GM10266 (cell line): ENCODE measurements around the gene SLC12A4.

Experiments
- DNase-seq: peaks from one replicate; pipeline ENCODE4 v3.0.0; 2012; ENCODE audit errors: extremely low spot score
- TF ChIP-seq, protein P1 (sequence below): IDR thresholded peaks from 2 replicates; pipeline ENCODE4 v1.5.1; 2012; ENCODE audit warnings: mild to moderate bottlenecking, low read depth; ENCODE audit not compliant: control insufficient read depth, insufficient read depth; ENCODE audit errors: missing control alignments

The SLC12A4 gene

GRCh38 chr16:67914758-67915495, 53.5 kb downstream of the SLC12A4 start:
- DNase-seq: no peak
- TF ChIP-seq, protein P1, sequence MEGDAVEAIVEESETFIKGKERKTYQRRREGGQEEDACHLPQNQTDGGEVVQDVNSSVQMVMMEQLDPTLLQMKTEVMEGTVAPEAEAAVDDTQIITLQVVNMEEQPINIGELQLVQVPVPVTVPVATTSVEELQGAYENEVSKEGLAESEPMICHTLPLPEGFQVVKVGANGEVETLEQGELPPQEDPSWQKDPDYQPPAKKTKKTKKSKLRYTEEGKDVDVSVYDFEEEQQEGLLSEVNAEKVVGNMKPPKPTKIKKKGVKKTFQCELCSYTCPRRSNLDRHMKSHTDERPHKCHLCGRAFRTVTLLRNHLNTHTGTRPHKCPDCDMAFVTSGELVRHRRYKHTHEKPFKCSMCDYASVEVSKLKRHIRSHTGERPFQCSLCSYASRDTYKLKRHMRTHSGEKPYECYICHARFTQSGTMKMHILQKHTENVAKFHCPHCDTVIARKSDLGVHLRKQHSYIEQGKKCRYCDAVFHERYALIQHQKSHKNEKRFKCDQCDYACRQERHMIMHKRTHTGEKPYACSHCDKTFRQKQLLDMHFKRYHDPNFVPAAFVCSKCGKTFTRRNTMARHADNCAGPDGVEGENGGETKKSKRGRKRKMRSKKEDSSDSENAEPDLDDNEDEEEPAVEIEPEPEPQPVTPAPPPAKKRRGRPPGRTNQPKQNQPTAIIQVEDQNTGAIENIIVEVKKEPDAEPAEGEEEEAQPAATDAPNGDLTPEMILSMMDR: no peak

DNA sequence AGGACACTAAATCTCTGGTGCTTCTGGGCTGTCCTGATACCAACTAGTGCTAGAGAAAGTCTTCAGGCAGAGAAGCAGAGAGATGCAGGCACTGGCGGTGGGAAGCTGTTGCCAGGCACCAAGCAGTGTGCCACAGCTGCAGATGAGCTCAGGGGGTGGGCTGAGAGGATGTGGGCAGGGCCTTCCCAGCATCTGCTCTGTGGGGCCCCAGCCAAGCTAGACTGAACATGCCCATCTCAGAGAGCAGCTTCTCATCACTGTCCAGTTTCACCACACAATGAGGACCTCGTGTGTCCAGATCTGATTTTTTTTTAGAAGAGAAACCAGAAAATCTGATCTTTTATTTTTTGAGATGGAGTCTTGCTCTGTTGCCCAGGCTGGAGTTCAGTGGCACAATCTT, 58.3 kb downstream of the SLC12A4 start:
- no peak for DNase-seq
- TF ChIP-seq, protein P1: no peak

GRCh38 chr16:67909056-67909742, 59.2 kb downstream of the SLC12A4 start:
- DNase-seq: no peak
- TF ChIP-seq, protein P1: no peak

DNA sequence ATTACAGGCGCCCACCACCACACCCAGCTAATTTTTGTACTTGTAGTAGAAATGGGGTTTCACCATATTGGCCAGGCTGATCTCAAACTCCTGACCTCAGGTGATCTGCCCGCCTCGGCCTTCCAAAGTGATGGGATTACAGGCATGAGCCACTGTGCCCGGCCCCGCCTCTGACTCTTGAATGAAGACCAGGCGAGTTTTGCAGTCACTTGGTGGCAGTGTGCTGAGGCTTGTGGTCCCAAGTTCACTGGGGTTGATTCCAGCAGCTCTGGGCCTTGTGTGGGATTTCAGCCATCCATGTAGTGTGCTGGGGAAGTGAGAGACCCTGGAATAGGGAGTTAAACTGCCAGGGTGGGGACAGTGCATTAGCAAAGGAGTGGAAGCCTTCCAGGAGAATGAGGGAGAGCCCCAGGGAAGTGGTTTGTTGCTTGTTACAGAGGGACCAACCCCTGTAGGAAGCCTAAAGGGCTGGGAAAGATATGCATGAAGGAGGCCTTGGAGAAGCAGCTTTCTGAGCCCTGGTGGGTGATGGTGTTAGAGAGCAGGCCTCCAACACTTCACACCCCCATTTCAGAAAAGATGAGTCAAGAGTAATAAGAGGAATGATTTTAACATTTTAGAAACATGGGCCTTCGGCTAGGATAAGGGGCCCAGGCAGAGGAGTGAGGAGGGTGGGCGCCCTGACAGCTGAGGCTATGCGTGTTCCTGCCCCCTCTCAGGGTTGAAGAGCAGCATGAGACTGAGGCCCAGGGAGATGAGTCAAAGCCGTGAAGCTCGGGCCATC, 60.8 kb downstream of the SLC12A4 start:
- TF ChIP-seq, protein P1: no peak
- DNase-seq: no peak

DNA sequence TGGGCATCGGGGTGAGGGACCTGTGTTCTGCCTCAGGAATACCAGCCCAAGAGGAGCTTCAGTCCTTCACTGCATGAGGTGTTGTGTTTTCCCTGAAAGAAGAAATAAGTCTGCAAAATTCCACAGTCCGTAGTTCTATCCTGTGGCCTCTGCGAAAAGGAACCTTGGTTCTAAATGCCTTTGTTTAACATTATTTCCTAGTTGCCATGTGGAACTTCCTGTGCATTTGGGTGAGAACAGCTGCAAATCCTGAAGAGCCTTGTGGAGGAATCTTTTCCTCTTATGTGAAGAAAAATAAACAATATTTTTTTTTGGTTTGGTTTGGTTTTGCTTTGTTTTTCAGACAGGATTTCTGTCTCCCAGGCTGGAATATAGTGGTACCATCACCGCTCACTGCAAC, 65.6 kb downstream of the SLC12A4 start:
- TF ChIP-seq, protein P1: no peak

DNA sequence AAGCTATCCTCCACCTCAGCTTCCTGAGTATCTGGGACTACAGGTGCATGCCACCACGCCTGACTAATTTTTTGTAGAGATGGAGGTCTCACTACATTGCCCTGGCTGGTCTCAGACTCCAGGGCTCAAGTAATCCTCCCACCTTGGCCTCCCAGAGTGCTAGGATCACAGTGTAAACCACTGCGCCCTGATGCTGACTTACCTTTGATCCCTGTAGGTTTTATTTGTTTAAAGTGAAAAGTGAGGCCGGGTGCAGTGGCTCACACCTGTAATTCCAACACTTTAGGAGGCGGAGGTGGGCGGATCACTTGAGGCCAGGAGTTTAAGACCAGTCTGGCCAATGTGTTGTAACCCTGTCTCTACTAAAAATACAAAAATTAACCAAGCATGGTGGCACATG, 66.7 kb downstream of the SLC12A4 start:
- TF ChIP-seq, protein P1: no peak
- no peak for DNase-seq

More for the DNA sequence above, 65.6 kb downstream of the SLC12A4 start:
- DNase-seq: no peak

DNA sequence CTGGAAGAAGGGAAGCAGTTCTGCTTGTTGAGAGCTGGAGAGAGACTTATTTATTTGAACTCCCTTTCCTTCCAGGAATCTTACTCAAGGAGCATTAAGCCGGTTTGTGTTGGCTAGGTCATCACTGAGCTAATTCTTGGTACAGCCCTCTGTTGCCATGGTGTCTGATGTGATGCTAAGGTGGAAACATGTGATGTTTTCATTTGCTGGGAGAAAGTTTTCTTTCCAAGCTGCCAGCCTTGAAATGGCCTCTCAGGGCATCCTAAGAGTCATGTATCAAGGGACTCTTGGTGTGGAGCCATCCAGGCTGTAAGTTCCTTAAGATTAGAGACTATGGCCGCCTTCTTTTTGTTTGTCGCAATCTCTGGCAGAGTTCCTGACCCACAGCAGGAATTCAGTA, 71.2 kb downstream of the SLC12A4 start:
- no peak for DNase-seq
- TF ChIP-seq, protein P1: no peak
